HEK293 (cell line): ENCODE data around the gene ZC3H4.
A peak's percentile ranks its signal among the peaks of the same experiment; 100 is the strongest.

Experiments
- ATF2 ChIP-seq: fragments of 450-650 bp; formaldehyde crosslinking; IDR thresholded peaks from 2 replicates; pipeline ENCODE4 v1.5.1; 2016; ENCODE audit warnings: missing biosample characterization, missing genetic modification characterization, low read depth
- GFI1B ChIP-seq: fragments of 450-650 bp; formaldehyde crosslinking; IDR thresholded peaks from 2 replicates; pipeline ENCODE4 v1.5.1; 2016; ENCODE audit warnings: missing biosample characterization, missing genetic modification characterization
- GLI4 ChIP-seq: fragments of 450-650 bp; formaldehyde crosslinking; IDR thresholded peaks from 2 replicates; pipeline ENCODE4 v1.5.1; 2016; ENCODE audit warnings: missing biosample characterization, missing genetic modification characterization
- HOXA7 ChIP-seq: sonication (generic); formaldehyde crosslinking; IDR thresholded peaks from 2 replicates; pipeline ENCODE4 v1.8.1; 2022; ENCODE audit warnings: missing genetic modification reagents, borderline replicate concordance
- HOXD13 ChIP-seq: sonication (generic); formaldehyde crosslinking; IDR thresholded peaks from 2 replicates; pipeline ENCODE4 v1.8.0; 2022; ENCODE audit warnings: missing genetic modification reagents, borderline replicate concordance
- KLF1 ChIP-seq: fragments of 450-650 bp; formaldehyde crosslinking; IDR thresholded peaks from 2 replicates; pipeline ENCODE4 v1.5.1; 2016; ENCODE audit warnings: missing biosample characterization, missing genetic modification characterization
- KLF10 ChIP-seq: fragments of 450-650 bp; IDR thresholded peaks from 2 replicates; pipeline ENCODE4 v1.5.1; 2018; ENCODE audit warnings: missing biosample characterization, mild to moderate bottlenecking, missing genetic modification characterization
- KLF16 ChIP-seq: fragments of 450-650 bp; formaldehyde crosslinking; IDR thresholded peaks from 2 replicates; pipeline ENCODE4 v1.5.1; 2017; ENCODE audit warnings: missing biosample characterization, missing genetic modification characterization
- TRIM28 ChIP-seq: IDR thresholded peaks from 2 replicates; pipeline ENCODE4 v1.6.1; 2011; ENCODE audit warnings: low read length, control low read depth, borderline replicate concordance
- WT1 ChIP-seq: fragments of 450-650 bp; formaldehyde crosslinking; IDR thresholded peaks from 2 replicates; pipeline ENCODE4 v1.5.1; 2016; ENCODE audit warnings: missing biosample characterization, missing genetic modification characterization
- ZBTB10 ChIP-seq: fragments of 450-650 bp; formaldehyde crosslinking; IDR thresholded peaks from 2 replicates; pipeline ENCODE4 v1.5.1; 2016; ENCODE audit warnings: missing biosample characterization, missing genetic modification characterization
- ZBTB48 ChIP-seq: fragments of 450-650 bp; formaldehyde crosslinking; IDR thresholded peaks from 2 replicates; pipeline ENCODE4 v1.5.1; 2016; ENCODE audit warnings: missing biosample characterization, missing genetic modification characterization
- ZBTB7A ChIP-seq: fragments of 450-650 bp; formaldehyde crosslinking; IDR thresholded peaks from 2 replicates; pipeline ENCODE4 v1.5.1; 2016; ENCODE audit warnings: low read depth, missing biosample characterization, missing genetic modification characterization
- ZFP41 ChIP-seq: fragments of 450-650 bp; formaldehyde crosslinking; IDR thresholded peaks from 2 replicates; pipeline ENCODE4 v1.5.1; 2016; ENCODE audit warnings: missing biosample characterization, missing genetic modification characterization, borderline replicate concordance
- ZNF174 ChIP-seq: fragments of 450-650 bp; formaldehyde crosslinking; IDR thresholded peaks from 2 replicates; pipeline ENCODE4 v1.5.0; 2017; ENCODE audit warnings: missing biosample characterization, mild to moderate bottlenecking, missing genetic modification characterization
- ZNF18 ChIP-seq: fragments of 450-650 bp; formaldehyde crosslinking; IDR thresholded peaks from 2 replicates; pipeline ENCODE4 v1.5.1; 2016; ENCODE audit warnings: missing biosample characterization, missing genetic modification characterization
- ZNF248 ChIP-seq: fragments of 450-650 bp; formaldehyde crosslinking; IDR thresholded peaks from 2 replicates; pipeline ENCODE4 v1.5.1; 2017; ENCODE audit warnings: missing biosample characterization, missing genetic modification characterization
- ZNF335 ChIP-seq: fragments of 450-650 bp; formaldehyde crosslinking; conservative IDR thresholded peaks from 2 replicates; pipeline ENCODE4 v1.5.1; 2016; ENCODE audit warnings: missing biosample characterization, missing genetic modification characterization
- ZNF366 ChIP-seq: fragments of 450-650 bp; formaldehyde crosslinking; conservative IDR thresholded peaks from 2 replicates; pipeline ENCODE4 v1.5.1; 2016; ENCODE audit warnings: missing biosample characterization, missing genetic modification characterization
- ZNF37A ChIP-seq: fragments of 450-650 bp; IDR thresholded peaks from 2 replicates; pipeline ENCODE4 v1.5.1; 2018; ENCODE audit warnings: missing biosample characterization, missing genetic modification characterization
- ZNF521 ChIP-seq: fragments of 450-650 bp; formaldehyde crosslinking; IDR thresholded peaks from 2 replicates; pipeline ENCODE4 v1.5.1; 2017; ENCODE audit warnings: missing biosample characterization, mild to moderate bottlenecking, missing genetic modification characterization
- ZNF571 ChIP-seq: fragments of 450-650 bp; formaldehyde crosslinking; IDR thresholded peaks from 2 replicates; pipeline ENCODE4 v1.5.0; 2017; ENCODE audit warnings: missing biosample characterization, missing genetic modification characterization
- ZNF639 ChIP-seq: fragments of 450-650 bp; formaldehyde crosslinking; IDR thresholded peaks from 2 replicates; pipeline ENCODE4 v1.5.1; 2016; ENCODE audit warnings: missing biosample characterization, missing genetic modification characterization
- ZNF701 ChIP-seq: fragments of 450-650 bp; formaldehyde crosslinking; IDR thresholded peaks from 2 replicates; pipeline ENCODE4 v1.5.1; 2016; ENCODE audit warnings: missing biosample characterization, missing genetic modification characterization
- ZNF76 ChIP-seq: fragments of 450-650 bp; formaldehyde crosslinking; IDR thresholded peaks from 2 replicates; pipeline ENCODE4; 2016; ENCODE audit warnings: low read depth, missing biosample characterization, missing genetic modification characterization, borderline replicate concordance
- ZSCAN23 ChIP-seq: fragments of 450-650 bp; formaldehyde crosslinking; IDR thresholded peaks from 2 replicates; pipeline ENCODE4 v1.5.1; 2016; ENCODE audit warnings: missing biosample characterization, missing genetic modification characterization
- TF ChIP-seq, protein P1 (sequence below): fragments of 450-650 bp; formaldehyde crosslinking; IDR thresholded peaks from 2 replicates; pipeline ENCODE4 v1.5.1; 2016; ENCODE audit warnings: missing biosample characterization, missing genetic modification characterization
- TF ChIP-seq, protein P2 (sequence below): fragments of 450-650 bp; formaldehyde crosslinking; IDR thresholded peaks from 2 replicates; pipeline ENCODE4 v1.5.1; 2017; ENCODE audit warnings: missing biosample characterization, mild to moderate bottlenecking, missing genetic modification characterization, moderate library complexity
- TF ChIP-seq, protein P3 (sequence below): fragments of 450-650 bp; formaldehyde crosslinking; IDR thresholded peaks from 2 replicates; pipeline ENCODE4 v1.5.1; 2016; ENCODE audit warnings: missing biosample characterization, missing genetic modification characterization

Gene ZC3H4

DNA sequence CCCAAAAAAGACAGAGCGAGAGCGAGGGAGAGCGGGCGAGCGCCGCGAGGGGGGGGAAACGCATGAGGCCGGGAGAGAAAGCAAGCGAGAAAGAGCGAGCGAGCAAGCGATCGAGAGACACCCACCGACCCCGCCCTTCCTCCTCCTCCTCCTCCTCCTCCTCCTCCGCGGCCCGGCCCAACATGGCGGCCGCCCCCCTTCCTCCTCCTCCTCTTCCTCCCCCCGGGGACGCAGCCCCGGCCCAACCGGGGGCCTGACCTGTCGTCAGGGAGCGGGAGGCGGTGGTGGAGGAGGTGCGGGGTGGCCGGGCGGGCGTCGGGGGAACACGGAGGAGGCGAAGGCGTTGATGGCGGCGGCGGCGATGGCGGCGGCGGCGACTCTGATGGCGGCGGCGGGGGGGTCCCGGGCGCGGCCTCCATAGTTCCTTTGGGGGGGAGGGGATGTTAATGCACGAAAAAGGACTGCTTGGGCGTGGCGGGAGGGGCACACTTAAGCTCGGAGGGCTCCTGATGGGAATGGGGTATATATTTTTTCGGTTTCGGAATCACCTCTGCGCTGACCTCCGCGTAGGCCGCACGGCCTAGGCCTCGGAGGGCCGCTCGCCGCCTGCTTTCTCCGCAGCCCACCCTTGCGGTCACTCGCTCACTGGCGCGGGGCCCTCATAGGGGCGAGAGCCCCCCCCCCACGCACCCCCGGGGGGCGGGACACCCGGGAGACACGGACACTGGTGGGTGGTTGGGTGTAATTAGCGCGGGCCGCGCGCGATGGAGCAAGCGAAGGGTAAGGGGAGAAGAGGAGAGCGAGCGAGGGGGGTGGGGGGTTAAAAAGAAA lies 1.2 kb downstream of the ZC3H4 start (continued):
- TF ChIP-seq, protein P1, sequence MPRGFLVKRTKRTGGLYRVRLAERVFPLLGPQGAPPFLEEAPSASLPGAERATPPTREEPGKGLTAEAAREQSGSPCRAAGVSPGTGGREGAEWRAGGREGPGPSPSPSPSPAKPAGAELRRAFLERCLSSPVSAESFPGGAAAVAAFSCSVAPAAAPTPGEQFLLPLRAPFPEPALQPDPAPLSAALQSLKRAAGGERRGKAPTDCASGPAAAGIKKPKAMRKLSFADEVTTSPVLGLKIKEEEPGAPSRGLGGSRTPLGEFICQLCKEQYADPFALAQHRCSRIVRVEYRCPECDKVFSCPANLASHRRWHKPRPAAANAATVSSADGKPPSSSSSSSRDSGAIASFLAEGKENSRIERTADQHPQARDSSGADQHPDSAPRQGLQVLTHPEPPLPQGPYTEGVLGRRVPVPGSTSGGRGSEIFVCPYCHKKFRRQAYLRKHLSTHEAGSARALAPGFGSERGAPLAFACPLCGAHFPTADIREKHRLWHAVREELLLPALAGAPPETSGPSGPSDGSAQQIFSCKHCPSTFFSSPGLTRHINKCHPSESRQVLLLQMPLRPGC (tag by site-specific recombination) = 0 out of 2 replicates have a peak, but pooled peaks have one; percentile 43
- TF ChIP-seq ZNF18 (tag by site-specific recombination) = no peak
- no peak for TF ChIP-seq ATF2 (tag by site-specific recombination)
- no peak for TF ChIP-seq ZNF174
- TF ChIP-seq ZNF248 (tag by site-specific recombination) = no peak
- TF ChIP-seq ZBTB48 (tag by site-specific recombination) = peak; percentile 44; the same call in 1 of the 2 replicates
- 0 out of 2 replicates have a peak, but pooled peaks have one; percentile 14 for TF ChIP-seq ZNF335 (tag by site-specific recombination)
- TF ChIP-seq ZNF571 (tag by site-specific recombination) = no peak
- TF ChIP-seq, protein P2, sequence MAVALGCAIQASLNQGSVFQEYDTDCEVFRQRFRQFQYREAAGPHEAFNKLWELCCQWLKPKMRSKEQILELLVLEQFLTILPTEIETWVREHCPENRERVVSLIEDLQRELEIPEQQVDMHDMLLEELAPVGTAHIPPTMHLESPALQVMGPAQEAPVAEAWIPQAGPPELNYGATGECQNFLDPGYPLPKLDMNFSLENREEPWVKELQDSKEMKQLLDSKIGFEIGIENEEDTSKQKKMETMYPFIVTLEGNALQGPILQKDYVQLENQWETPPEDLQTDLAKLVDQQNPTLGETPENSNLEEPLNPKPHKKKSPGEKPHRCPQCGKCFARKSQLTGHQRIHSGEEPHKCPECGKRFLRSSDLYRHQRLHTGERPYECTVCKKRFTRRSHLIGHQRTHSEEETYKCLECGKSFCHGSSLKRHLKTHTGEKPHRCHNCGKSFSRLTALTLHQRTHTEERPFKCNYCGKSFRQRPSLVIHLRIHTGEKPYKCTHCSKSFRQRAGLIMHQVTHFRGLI (tag by site-specific recombination) = no peak; the same call in 1 of the 2 replicates
- TF ChIP-seq ZNF701 (tag by site-specific recombination) = no peak
- TF ChIP-seq GLI4 (tag by site-specific recombination) = peak; percentile 88; the same call in 1 of the 2 replicates
- no peak for TF ChIP-seq HOXD13
- 0 out of 2 replicates have a peak, but pooled peaks have one; percentile 49 for TF ChIP-seq GFI1B
- no peak for TF ChIP-seq ZNF521
- no peak for TF ChIP-seq ZSCAN23 (tag by site-specific recombination)
- TF ChIP-seq KLF1 (tag by site-specific recombination) = peak; percentile 81
- TF ChIP-seq ZNF76 (tag by site-specific recombination) = peak; percentile 51
- TF ChIP-seq KLF16 (tag by site-specific recombination) = peak; percentile 88
- TF ChIP-seq ZFP41 (tag by site-specific recombination) = no peak
- TF ChIP-seq WT1 (tag by site-specific recombination) = peak; percentile 54; the same call in 1 of the 2 replicates
- TF ChIP-seq ZNF366 (tag by site-specific recombination) = peak; percentile 56; the same call in 1 of the 2 replicates
- TF ChIP-seq ZNF37A (tag by site-specific recombination) = no peak
- TF ChIP-seq ZNF639 (tag by site-specific recombination) = peak; percentile 19; the same call in 1 of the 2 replicates
- TF ChIP-seq, protein P3, sequence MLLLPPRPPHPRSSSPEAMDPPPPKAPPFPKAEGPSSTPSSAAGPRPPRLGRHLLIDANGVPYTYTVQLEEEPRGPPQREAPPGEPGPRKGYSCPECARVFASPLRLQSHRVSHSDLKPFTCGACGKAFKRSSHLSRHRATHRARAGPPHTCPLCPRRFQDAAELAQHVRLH (tag by site-specific recombination) = no peak
- peak; percentile 61; the same call in 1 of the 2 replicates for TF ChIP-seq ZBTB7A (tag by site-specific recombination)
- peak; percentile 96 for TF ChIP-seq ZBTB10
- peak; percentile 46; the same call in 1 of the 2 replicates for TF ChIP-seq KLF10 (tag by site-specific recombination)
- TF ChIP-seq TRIM28 = no peak
- TF ChIP-seq HOXA7 = no peak
